ENCODE results near the gene DKK2.

DNA sequence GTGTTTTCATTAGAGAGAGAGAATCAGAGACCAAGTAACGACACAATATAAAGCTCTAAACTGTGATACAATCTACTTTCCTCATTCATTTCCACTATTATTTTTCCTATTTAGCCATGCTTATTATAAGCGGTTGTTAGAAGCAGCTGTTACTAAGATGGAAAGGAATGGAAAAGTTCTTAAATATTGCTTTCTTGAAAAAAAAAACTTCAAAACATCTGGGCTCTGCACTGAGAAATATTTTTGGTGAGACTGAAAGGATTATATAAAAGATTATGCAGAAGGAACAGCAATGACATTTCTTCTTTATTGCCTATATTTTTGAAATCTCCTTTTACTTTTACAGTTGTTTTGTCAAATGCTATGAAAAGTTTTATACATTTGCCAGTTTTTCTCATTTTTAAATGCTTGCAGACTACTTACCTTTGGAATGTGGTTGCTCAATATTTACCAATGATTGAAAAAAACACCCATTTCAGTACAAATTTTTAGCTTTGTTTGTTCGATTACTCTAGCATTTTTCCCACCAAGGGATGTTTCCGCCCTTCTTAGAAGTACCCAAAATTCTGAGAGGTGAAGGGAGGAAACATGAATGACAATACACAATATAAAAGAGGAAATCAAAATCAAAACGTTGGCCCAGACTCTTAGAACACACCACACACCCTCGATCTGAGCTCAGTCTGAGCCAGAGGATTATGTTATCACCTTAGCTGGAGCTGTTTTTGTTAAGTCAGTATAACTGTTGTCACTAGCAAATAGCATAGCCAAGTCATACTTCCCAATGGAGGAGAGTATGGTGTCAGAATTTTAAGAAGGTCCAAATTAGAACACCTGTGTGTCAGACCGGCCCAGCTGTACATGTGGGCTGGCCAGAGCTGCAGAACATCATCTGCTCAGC lies 18.4 kb downstream of the DKK2 start:
- TF ChIP-seq RCOR1 (conservative IDR thresholded peaks at IDR 0.05; ENCODE audit: low read depth, low read length): no peak
- TF ChIP-seq NFYB (IDR thresholded peaks at IDR 0.05; ENCODE audit: insufficient read depth, low read depth, low read length): no peak
- TF ChIP-seq, protein P1, sequence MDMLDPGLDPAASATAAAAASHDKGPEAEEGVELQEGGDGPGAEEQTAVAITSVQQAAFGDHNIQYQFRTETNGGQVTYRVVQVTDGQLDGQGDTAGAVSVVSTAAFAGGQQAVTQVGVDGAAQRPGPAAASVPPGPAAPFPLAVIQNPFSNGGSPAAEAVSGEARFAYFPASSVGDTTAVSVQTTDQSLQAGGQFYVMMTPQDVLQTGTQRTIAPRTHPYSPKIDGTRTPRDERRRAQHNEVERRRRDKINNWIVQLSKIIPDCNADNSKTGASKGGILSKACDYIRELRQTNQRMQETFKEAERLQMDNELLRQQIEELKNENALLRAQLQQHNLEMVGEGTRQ (IDR thresholded peaks at IDR 0.05; ENCODE audit: borderline replicate concordance, low read depth, low read length): no peak
- TF ChIP-seq, protein P2, sequence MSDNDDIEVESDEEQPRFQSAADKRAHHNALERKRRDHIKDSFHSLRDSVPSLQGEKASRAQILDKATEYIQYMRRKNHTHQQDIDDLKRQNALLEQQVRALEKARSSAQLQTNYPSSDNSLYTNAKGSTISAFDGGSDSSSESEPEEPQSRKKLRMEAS (IDR thresholded peaks at IDR 0.05; ENCODE audit: low read depth, low read length): no peak
- no peak for TF ChIP-seq RFX5 (IDR thresholded peaks at IDR 0.05; ENCODE audit: low read depth, low read length)
- no peak for TF ChIP-seq BHLHE40 (IDR thresholded peaks at IDR 0.05; ENCODE audit: borderline replicate concordance in 1 of 2, low read depth in 2 of 2, low read length in 1 of 2)
- TF ChIP-seq ZNF217 (IDR thresholded peaks at IDR 0.05): no peak
- TF ChIP-seq FOXM1 (IDR thresholded peaks at IDR 0.05; ENCODE audit: low read depth, low read length): no peak
- TF ChIP-seq, protein P3, sequence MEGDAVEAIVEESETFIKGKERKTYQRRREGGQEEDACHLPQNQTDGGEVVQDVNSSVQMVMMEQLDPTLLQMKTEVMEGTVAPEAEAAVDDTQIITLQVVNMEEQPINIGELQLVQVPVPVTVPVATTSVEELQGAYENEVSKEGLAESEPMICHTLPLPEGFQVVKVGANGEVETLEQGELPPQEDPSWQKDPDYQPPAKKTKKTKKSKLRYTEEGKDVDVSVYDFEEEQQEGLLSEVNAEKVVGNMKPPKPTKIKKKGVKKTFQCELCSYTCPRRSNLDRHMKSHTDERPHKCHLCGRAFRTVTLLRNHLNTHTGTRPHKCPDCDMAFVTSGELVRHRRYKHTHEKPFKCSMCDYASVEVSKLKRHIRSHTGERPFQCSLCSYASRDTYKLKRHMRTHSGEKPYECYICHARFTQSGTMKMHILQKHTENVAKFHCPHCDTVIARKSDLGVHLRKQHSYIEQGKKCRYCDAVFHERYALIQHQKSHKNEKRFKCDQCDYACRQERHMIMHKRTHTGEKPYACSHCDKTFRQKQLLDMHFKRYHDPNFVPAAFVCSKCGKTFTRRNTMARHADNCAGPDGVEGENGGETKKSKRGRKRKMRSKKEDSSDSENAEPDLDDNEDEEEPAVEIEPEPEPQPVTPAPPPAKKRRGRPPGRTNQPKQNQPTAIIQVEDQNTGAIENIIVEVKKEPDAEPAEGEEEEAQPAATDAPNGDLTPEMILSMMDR (IDR thresholded peaks at IDR 0.05 in 2 of 3, conservative IDR thresholded peaks at IDR 0.05 in 1 of 3; ENCODE audit: control insufficient read depth in 2 of 3, extremely low read depth in 1 of 3, insufficient read depth in 1 of 3, low read depth in 3 of 3, low read length in 3 of 3): no peak

Data from GM12878 (cell line).